GM18508 (cell line): Measurements from ENCODE around the gene CACHD1.

Source experiments
- ATAC-seq: cut with Tn5 transposase; IDR thresholded peaks from one replicate; pipeline ENCODE4 v1.9.1; 2021; ENCODE audit warnings: moderate number of reproducible peaks; ENCODE audit not compliant: insufficient read depth, unreplicated experiment

The CACHD1 gene

DNA sequence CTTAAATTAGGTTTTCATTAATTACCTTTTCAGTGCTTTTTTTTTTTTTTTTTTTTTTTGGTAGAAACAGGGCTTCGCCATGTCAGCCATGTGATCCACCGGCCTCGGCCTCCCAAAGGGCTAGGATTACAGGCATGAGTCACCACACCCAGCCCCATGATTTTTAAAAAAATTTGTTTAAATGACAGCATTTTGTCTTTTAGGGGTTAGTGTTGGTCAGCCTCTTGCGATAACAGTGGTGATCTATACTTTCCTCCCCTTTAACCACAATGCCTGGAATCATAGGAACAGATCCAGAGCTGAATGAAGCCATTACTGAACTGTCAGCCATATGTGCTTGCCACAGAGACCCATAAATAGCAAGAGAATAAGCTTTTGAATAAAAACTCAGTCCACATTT lies 73.9 kb downstream of the CACHD1 start:
- ATAC-seq, result no peak

GRCh38 chr1:64545118-64545843 lies 75.4 kb downstream of the CACHD1 start:
- no peak for ATAC-seq

DNA sequence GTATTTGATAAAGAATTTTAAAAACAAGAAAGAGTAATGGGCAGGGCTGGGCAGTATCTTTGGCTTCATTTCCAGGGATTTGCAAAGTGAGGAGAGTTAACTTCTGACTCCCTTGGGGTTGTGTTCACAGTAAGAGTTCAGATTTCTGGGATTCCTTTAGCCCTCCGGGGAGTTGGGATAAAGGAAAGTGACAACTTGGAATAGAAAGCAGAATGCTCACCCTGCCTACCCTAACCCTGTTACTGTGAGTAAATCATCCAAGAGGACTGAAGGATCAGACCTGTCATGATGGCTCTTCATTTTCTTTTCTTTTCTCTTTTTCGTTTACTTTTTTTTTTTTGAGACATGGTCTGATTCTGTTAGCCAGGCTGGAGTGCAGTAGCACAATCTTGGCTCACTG lies 76.1 kb downstream of the CACHD1 start:
- no peak for ATAC-seq

DNA sequence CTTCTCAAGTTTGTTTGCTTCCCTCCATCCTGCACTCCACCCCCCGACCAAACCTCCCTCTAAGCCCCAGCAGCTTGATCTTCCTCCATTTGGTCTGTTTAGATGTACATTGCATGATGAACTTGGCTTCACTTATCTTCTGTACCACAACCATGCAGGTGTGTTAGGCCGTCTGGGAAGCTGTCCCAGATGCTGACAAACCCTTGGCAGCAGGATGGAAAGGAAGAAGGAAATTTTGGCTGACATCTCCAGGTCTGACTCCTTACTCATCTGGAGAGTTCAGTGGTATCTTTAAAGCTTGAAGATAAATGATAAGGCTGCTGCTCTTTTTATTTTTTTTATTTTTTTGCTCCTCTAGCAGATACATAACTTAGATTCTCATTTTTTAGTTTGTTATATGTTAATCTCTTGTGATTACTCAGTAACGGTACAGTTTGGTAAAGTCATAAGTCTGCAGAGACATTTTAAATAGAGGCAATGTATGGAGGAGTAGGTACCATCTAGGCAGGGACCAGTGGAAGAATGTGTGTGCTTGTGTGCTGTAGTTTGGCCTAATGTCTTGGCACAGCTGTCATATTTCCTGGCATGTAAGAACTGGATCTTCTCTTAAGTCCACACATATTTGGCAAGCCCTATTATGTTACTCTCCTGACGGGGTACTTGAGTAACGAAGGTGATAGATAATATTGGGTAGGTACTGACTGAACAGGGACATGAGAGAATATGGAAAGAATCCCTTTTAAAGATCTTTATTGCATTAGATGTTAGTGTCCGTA lies 79.7 kb downstream of the CACHD1 start:
- ATAC-seq, result no peak

DNA sequence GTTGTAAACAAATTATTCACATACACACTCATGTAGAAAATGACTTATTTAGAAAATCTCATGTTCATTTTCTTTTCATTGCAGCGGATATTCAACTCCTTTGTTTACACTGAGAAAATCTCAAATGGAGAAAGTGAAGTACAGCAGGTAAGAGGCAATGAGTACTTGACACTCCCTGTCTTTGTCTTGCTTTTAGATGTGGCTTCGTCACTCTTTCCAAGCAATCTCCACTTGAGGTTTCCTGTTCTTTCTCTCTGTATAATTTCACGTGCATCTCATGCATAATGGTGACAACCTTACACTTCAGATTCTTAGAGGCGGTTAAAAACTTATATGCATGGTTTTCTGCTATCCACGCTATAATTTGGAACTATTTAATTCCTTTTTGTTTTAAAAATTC lies 80.6 kb downstream of the CACHD1 start:
- no peak for ATAC-seq

- ATAC-seq, result no peak
These were observed 81.1 kb downstream of the CACHD1 start for GRCh38 chr1:64550946-64551605.

- no peak for ATAC-seq
These were observed 83.4 kb downstream of the CACHD1 start for GRCh38 chr1:64553285-64553684.

DNA sequence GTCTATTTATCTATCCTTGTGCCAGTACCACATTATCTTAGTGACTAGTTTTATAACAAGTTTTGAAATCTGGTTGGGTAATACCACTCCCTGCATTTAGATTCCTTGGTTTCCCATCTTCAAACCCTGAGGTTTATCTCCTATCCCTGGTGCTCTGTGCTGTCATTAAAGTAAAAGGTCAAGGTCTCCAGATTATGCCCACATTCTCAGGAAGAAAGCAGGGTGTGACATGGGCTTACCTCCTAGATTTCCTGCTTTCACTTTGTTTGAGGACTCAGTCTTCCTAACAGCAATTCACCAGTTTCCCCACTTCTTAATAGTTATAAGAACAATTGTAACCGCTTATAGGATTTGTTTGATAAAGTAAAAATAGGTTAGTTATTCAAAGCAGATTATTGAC lies 86.0 kb downstream of the CACHD1 start:
- no peak for ATAC-seq

- no peak for ATAC-seq
These were observed 92.1 kb downstream of the CACHD1 start for GRCh38 chr1:64561993-64562392.

DNA sequence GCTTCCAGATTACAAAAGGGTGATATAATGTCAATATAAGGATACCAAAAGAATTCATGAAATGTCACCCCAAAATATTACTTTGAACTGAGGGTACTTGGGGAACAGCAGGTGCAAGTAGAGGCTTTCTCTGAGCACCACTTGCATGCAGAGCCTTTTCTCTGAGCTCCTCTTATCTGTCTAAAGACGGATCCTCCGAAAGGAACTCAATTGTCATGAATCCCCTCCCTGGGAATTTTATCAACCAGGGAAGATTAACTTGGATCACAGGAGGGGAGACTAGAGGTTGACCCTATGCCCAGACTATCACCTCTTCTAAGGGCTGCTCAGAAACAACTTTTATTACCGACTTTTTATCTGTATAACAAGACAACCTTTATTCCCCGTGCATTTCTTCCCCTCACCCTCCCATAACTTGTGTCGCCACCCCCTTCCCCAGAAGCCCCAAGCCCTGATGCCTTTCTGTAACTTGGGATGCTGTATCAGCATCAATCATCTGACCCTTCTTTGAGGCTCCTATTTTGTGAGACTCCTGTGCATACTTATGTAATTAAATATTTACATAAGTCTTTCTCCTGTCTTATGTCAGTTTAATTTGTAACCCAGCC lies 94.1 kb downstream of the CACHD1 start:
- no peak for ATAC-seq

GRCh38 chr1:64564891-64565290 lies 95.0 kb downstream of the CACHD1 start:
- ATAC-seq, result no peak

DNA sequence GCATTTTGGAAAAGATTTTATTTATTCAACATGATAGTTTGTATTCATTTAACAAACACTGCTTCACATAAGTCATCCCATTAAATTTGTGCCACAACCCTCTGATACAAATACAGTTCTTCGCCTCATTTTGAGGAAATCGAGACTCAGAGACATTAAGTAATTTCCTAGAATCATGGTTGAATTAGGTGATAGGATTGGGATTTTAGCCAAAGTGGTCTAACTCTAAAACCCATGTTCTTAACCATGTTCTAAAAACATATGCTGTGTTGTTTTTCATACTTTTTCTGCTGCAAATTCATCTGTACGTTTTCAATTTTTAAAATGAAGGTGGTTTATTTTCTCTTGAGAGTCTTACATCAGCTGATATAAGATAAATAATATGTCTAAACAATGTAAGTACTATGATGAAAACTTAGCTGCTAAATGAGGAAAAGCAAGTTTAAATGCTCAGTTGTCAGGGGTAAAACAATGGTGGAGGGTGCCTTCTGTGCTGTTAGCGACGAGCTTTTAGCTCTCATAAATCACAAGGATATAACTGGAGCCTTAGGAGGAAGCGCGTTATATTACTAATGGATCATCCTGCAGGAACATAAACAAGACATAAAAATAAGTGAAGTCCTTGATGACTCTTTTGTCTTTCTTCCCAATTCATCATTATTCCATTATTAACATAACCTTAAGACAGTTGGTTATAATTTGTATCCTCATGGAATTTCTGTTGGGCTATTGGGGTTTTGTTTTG lies 97.7 kb downstream of the CACHD1 start:
- no peak for ATAC-seq

DNA sequence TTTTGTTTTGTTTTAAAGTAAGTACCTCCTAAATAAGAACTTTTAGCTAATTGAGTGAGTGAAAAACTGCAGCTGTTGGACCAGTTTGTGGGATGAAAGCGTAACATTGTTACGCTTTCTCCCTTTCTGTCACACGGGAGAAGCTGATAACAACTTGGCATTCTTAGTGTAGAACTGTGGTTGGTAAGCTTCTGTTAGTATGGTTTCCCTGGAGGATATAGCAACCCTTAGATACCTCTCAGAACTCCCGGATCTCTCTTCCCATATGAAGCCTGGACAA lies 98.2 kb downstream of the CACHD1 start:
- no peak for ATAC-seq

GRCh38 chr1:64569411-64569810 lies 99.5 kb downstream of the CACHD1 start:
- no peak for ATAC-seq

DNA sequence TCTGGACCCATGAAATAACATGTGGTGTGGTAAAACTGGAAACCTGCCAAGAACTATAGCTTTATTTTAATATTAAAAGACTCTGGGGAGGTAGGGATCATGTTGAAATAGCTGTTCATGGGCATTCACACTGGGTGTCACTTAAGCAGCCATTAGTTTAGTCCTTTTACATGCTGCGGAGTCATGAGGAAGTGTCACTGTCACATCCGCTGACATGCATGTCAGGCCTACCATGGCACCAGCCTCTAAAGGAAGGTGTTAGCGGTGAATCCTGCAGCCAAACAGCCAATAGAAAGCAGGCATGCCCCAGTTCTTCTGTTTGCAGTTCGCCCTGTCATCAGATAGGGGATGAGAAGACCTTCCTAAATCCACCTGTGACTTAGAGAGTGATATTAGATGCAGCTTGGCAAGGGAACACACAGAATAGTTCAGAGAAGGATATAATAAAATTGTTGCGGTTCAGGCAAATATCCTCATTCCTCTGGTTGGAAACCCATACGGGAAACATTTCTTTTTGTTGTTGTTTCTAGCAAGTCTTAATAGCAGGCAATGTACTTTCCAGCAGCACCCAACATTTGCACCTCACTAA lies 100.4 kb downstream of the CACHD1 start:
- no peak for ATAC-seq

DNA sequence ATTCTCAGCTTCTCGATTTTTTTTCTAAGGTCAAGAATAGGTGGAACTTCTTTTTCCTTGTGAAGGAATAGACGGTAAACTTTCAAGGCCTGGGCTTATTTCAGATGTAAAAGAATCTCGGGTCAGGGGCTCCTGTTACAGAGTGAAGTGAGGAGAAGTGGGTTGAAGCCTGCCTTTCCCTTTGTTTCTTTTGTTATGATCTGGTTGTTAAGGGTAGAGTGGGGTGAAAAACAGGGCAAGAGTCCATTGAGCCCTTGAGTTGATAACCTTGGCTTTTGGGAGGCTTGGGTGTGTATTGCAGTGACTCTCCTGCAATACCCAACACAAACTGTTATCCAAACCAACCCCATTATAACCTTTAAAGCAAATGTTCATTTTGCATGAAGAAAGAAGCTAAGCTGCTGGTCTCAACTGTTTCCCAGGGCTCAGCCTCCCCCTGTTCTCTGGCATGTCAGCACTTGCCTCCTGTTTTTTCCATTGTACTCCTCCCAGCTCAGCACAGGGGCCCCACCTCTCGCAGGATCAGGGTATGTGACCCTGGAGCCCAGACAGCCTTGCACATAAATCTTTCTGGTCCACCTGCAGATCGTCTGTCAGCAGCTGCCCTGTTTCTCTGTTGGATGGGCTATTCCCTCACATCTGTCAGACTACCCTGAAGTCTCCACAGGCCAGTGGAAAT lies 102.4 kb downstream of the CACHD1 start:
- ATAC-seq, result no peak

DNA sequence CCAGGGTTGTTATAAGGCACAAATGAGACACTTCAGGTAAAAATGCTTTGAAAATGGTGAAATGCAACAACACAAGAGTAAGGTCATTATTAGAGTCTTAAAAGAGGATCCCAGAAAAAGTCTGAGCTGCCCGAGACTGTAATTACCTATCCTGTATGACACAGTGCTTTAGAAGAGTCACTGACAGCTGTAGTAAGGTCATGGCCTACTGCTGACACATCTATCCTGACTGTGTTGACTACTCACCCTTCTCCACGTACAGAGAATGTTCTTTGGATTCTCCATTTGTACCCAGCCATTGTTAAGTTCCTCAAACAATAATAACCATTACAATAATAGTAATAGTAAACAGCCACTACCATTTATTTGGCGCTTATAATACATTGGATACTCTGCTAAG lies 104.4 kb downstream of the CACHD1 start:
- no peak for ATAC-seq

GRCh38 chr1:64575881-64576676 lies 106.2 kb downstream of the CACHD1 start:
- no peak for ATAC-seq
